Heart left ventricle (tissue), 16 donors: ENCODE results near the gene HTR7. TPM values are rescaled to one million over a fixed set of nuclear protein-coding genes. Genes with fewer than 3 reads are reported as not detected.

ENCODE experiments used
- ATAC-seq, 4 donors: fragments of 200-7000 bp; cut with Tn5 transposase; one replicate each; pipeline ENCODE4 v1.9.1; 2020 to 2022; ENCODE audit warnings: moderate library complexity in 4 of 4, mild to moderate bottlenecking in 3 of 4, moderate number of reproducible peaks in 1 of 4
- DNase-seq, 5 donors: peaks; one replicate each; pipeline ENCODE4 v3.0.0-alpha.2; 2020
- H3K27ac ChIP-seq, 12 donors: fragments of 200-600 bp; sonication (generic) in 4 of 12; one replicate each; pipeline versions ENCODE4 v1.5.0 to v1.8.0; 2016 to 2022; ENCODE audit warnings: mild to moderate bottlenecking in 2 of 12
- H3K27me3 ChIP-seq, 9 donors: fragments of 200-600 bp; sonication (generic) in 2 of 9; one replicate each; pipeline versions ENCODE4 v1.5.1 to v1.8.0; 2016 to 2022; ENCODE audit warnings: mild to moderate bottlenecking in 3 of 9
- H3K36me3 ChIP-seq, 9 donors: fragments of 200-600 bp; sonication (generic) in 2 of 9; one replicate each; pipeline versions ENCODE4 v1.5.0 to v1.8.0; 2018 to 2022; ENCODE audit warnings: mild to moderate bottlenecking in 2 of 9
- H3K4me1 ChIP-seq, 12 donors: fragments of 200-600 bp; sonication (generic) in 4 of 12; one replicate each; pipeline versions ENCODE4 v1.5.0 to v1.8.0; 2016 to 2022; ENCODE audit warnings: mild to moderate bottlenecking in 3 of 12
- H3K4me3 ChIP-seq, 12 donors: fragments of 200-600 bp; sonication (generic) in 4 of 12; one replicate each; pipeline versions ENCODE4 v1.5.0 to v1.8.0; 2017 to 2022; ENCODE audit warnings: mild to moderate bottlenecking in 9 of 12, moderate library complexity in 4 of 12
- H3K9me3 ChIP-seq, 12 donors: fragments of 200-600 bp; sonication (generic) in 4 of 12; one replicate each; pipeline versions ENCODE4 v1.5.0 to v1.8.0; 2016 to 2022; ENCODE audit warnings: mild to moderate bottlenecking in 1 of 12
- CTCF ChIP-seq, 12 donors: fragments of 200-600 bp; sonication (generic) in 4 of 12; IDR thresholded peaks; one replicate each; pipeline versions ENCODE4 v1.5.0 to v1.8.0; 2018 to 2022; ENCODE audit warnings: antibody characterized with exemption in 12 of 12, mild to moderate bottlenecking in 5 of 12
- POLR2A ChIP-seq, 2 donors: fragments of 450-650 bp; IDR thresholded peaks; one replicate each; pipeline ENCODE4 v1.6.1; 2017; ENCODE audit warnings: antibody characterized with exemption in 2 of 2, mild to moderate bottlenecking in 2 of 2, moderate library complexity in 2 of 2
- WGBS, 4 donors: extraction: QIAGEN DNeasy Blood & Tissue Kit in 2 of 4; methylation state at CpG; one replicate each; pipeline versions ENCODE4 v1.1.5 to v1.1.7; 2013 to 2018; 5-methylcytosine and 5-hydroxymethylcytosine counted together
- intact Hi-C, 10 donors: fragments of 100-400 bp; cut with DNase I; formaldehyde crosslinking; loops; one replicate each; pipeline versions ENCODE4 v1.11.1 to v1.14.2; 2022
- polyA plus RNA-seq, 2 donors: library from polyadenylated mRNA; stranded (reverse); fragments of 200-250 nt; gene quantifications; one replicate each; pipeline ENCODE4 v1.2.3, GENCODE V29; 2013
- total RNA-seq, 9 donors: library from RNA; depleted of rRNA in 2 of 9; stranded (reverse); fragments of >200 nt in 2 of 9; fragmentation: NEBNext Ultra II Directional in 3 of 9; extraction: Animal tissue kit (Norgen Biotek cat#: 25700) in 3 of 9; gene quantifications; one replicate each; pipeline versions ENCODE4 v1.1.0 to v1.2.4, GENCODE V29; 2016 to 2023
- donor health status: ischemic (EF 13 %, LVEDD 7.1; RV severe dilation, severe dysfunction).
- donor health status: healthy with polysubstance abuse.
- donor health status: DM: no; HTN: yes; CAD: no.
- donor health status: DM: no; HTN: no; CAD: no.
- donor health status: ischemic (EF 25% LVEDD 6.9; RV normal size, moderate dysfunction).
- donor health status: ischemic (EF 25% LVEDD 5.7; RV mildly dilated, moderate dysfunction).
- donor health status: healthy.
- donor health status: DM: yes; HTN: yes; CAD: no.
- donor health status: ischemic (EF 35%, LVEDD 5.7; RV mildly dilated, moderate dysfunction).
- donor health status: nonischemic (EF 11% LVEDD 7.7; RV severe dilation, severe dysfunction).
- donor health status: DM: yes; HTN: yes; CAD: no.
- donor health status: PGD.
- donor health status: ischemic (EF 29% LVEDD 5.4; RV normal size, mild dysfunction).
- donor health status: nonischemic (EF 23%, LVEDD 6.1; RV moderate dilation, normal function).

Gene HTR7
- total and polyA plus RNA-seq, 11 donors, result 0.10 to 0.66 (median 0.24) TPM; not detected in 4

DNA sequence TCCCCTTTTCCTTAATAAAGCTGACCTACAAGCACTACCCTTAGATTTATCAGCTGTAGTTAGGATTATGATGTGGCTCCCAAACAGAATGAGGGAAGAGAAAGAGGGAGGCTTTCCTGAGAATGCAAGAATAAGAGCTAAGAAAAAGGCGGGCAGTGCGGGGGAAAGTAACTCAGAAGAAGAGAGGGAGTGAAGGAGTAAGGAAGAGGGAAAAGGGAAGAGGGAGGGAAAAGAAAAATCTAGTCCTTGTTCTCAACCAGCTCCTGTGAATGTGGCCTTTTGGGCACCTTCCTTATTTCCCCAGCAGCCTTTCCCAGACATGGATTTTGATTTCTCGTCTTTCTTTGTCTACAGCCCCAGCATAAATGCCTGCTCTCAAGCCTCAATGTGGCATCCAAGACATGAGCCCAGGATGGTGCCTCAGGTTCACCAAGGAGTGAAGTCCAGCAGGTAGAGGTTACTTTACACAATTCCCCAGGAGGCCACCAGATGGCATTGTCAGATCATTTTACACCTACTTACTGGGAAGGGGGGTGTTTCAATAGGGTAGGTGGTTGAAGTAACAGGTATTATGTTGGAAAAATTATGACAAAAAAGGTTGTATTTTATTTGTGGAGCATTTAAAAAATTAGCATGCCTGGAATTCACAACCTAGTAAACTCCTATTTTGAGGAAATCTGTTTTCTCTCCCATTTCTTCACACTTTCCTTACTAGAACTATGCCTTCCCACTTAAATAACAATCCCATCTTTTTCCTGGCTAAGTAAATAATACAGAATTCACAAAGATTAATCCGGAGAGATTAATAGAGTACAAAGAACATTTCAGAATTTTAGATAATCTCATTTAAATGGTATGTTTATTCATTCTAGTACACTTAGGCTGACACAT, 106.5 kb downstream of the HTR7 start:
- DNase-seq (no peak), ATAC-seq (no peak)
- no peak overlapping the region for H3K4me3 ChIP-seq
- peaks cover 0 to 4% (median 0%) of the 10 kb centered on the region in 9 donors for H3K27me3 ChIP-seq
- WGBS, 4 donors, result 21 to 46% (median 34%) methylated on average over 4 of the region's 4 CpGs
- no peaks in the 10 kb centered on the region for H3K36me3 ChIP-seq
- no peak overlapping the region for H3K27ac ChIP-seq
- intact Hi-C loops, result loop anchor here in 8 of 10 donors (2.0 to 10.0 kb wide), 4 partner anchors 106 to 113 kb away; partner anchors contain the start of gene HTR7 (in 3 of the 8)
- no peaks in the 10 kb centered on the region for H3K4me1 ChIP-seq
- no peaks in the 10 kb centered on the region for H3K9me3 ChIP-seq
- TF ChIP-seq CTCF (IDR thresholded peaks at IDR 0.05), result peak; percentile 43 to 66 (median 62)
- no peak for TF ChIP-seq POLR2A (IDR thresholded peaks at IDR 0.05)

DNA sequence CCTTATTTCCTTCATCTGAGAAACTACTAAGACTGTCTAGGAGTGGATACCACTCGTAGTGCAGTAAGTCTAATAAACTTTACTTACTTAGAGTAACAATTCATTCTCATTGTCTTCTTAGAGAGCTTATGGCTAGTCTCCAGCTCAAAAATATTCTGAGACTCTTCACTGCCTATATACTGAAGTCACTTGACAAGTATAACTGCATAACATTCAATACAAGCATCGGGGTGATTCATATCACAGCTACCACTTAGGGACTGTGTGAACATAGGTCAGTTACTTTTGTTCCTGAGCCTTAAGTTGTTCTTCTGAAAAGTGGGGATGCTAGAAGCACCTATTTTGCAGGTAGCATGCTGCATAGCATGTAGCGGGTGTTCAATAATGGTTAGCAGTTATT, 111.0 kb downstream of the HTR7 start:
- intact Hi-C loops, result loop anchor here in 1 of 10 donors (5.0 kb wide), 1 partner anchor 125 kb away; the partner anchor contains the start of gene RPP30
- DNase-seq (no peak), ATAC-seq (no peak)
- 80 to 89% (median 83%) methylated on average over 3 of the region's 3 CpGs for WGBS, 4 donors
- peaks cover 0 to 4% (median 0%) of the 10 kb centered on the region in 9 donors for H3K27me3 ChIP-seq
- H3K36me3 ChIP-seq, result no peaks in the 10 kb centered on the region
- no peak overlapping the region for H3K4me3 ChIP-seq
- no peaks in the 10 kb centered on the region for H3K9me3 ChIP-seq
- no peak overlapping the region for H3K27ac ChIP-seq
- peaks cover 0 to 8% (median 0%) of the 10 kb centered on the region in 12 donors for H3K4me1 ChIP-seq
- TF ChIP-seq POLR2A (IDR thresholded peaks at IDR 0.05) (no peak), CTCF (IDR thresholded peaks at IDR 0.05) (no peak)

- H3K9me3 ChIP-seq, result no peaks in the 10 kb centered on the region
- H3K27ac ChIP-seq, result no peak overlapping the region
- no peaks in the 10 kb centered on the region for H3K36me3 ChIP-seq
- TF ChIP-seq POLR2A (IDR thresholded peaks at IDR 0.05) (no peak), CTCF (IDR thresholded peaks at IDR 0.05) (no peak)
- ATAC-seq, result no peak
- H3K4me3 ChIP-seq, result no peak overlapping the region
- H3K4me1 ChIP-seq, result peaks cover 0 to 10% (median 0%) of the 10 kb centered on the region in 12 donors
- intact Hi-C loops, result loop anchor here in 1 of 10 donors (5.0 kb wide), 1 partner anchor 127 kb away; the partner anchor contains the start of gene RPP30
- H3K27me3 ChIP-seq, result peaks cover 0 to 4% (median 0%) of the 10 kb centered on the region in 9 donors
- no peak for DNase-seq
- WGBS, 4 donors, result 36 to 79% (median 42%) methylated on average over 2 of the region's 2 CpGs
These were observed 112.3 kb downstream of the HTR7 start for GRCh38 chr10:90745565-90745964.

- H3K4me3 ChIP-seq, result no peak overlapping the region
- TF ChIP-seq POLR2A (IDR thresholded peaks at IDR 0.05) (no peak), CTCF (IDR thresholded peaks at IDR 0.05) (no peak)
- ATAC-seq (peak in 1 of 4 donors; percentile 42), DNase-seq (no peak)
- intact Hi-C loops, result no loop called here
- peaks cover 0 to 10% (median 0%) of the 10 kb centered on the region in 12 donors for H3K4me1 ChIP-seq
- no peaks in the 10 kb centered on the region for H3K36me3 ChIP-seq
- 62 to 72% (median 67%) methylated on average over 3 of the region's 3 CpGs for WGBS, 4 donors
- no peak overlapping the region for H3K27ac ChIP-seq
- H3K27me3 ChIP-seq, result peaks cover 0 to 3% (median 0%) of the 10 kb centered on the region in 9 donors
- no peaks in the 10 kb centered on the region for H3K9me3 ChIP-seq
These were observed 114.5 kb downstream of the HTR7 start for GRCh38 chr10:90743291-90743690.
